ENCODE results near the gene APLP2. TPM values are rescaled to one million over a fixed set of nuclear protein-coding genes. Genes with fewer than 3 reads are reported as not detected.
A peak's percentile ranks its signal among the peaks of the same experiment; 100 is the strongest.

APLP2 gene
- total and polyA plus RNA-seq, 2 experiments from 2014 or later: 322 to 362 TPM

DNA sequence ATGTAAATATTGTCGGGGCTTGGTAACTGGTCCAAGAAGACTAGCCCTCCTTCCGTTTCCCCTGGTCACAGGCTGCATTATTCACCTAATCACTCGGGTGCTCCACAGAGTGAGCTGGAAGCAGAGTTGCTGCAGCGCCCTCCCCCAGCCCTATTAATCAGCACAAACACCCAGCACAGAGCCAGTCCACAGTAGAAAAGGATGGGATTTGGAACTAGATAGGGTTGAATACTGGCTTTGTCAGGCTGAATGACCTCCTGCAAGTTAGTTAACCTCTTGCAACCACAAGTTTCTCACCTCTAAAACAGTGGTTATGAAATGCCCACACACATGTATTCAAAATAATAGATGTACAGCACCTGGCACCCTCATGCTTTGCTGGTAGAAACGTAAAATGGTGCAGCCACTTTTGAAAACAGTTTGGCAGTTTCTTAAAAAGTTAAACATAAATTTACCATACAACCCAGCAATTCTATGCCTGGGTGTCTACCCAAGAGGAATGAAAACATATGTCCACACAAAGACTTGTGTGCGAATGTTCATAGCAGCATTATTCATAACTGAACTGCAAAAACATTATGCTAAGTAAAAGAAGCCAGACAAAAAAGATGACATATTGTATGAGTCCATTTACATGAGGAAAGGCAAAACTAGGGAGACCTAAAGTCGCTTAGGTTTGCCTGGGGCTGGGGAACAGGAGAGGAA, 31.7 kb upstream of the APLP2 start:
- H3K36me3 Mint-ChIP-seq (ENCODE audit: low read depth): 0 out of 3 replicates have a peak, but pooled peaks cover 2% of the 10 kb centered on the region
- Histone ChIP-seq H4K20me1 (replicated peaks; ENCODE audit: insufficient read depth) (no peaks in the 10 kb centered on the region), H3K36me3 (ENCODE audit: insufficient read depth) (no peaks in the 10 kb centered on the region), H2AFZ (0 out of 2 replicates have a peak overlapping the region, but pooled peaks have one; percentile 43), H3F3A (replicated peaks; ENCODE audit: low read depth) (no peaks in the 10 kb centered on the region), H3K79me2 (replicated peaks; ENCODE audit: insufficient read depth) (no peaks in the 10 kb centered on the region), H3K27me3 (ENCODE audit: insufficient read depth) (no peaks in the 10 kb centered on the region), H3K4me2 (no peak overlapping the region), H3K4me1 (ENCODE audit: insufficient read depth) (peaks cover 7% of the 10 kb centered on the region; the same call in 1 of the 2 replicates), H3K4me3 (no peak overlapping the region), H3K9me2 (ENCODE audit: insufficient read depth) (no peaks in the 10 kb centered on the region), H3K27ac (ENCODE audit: low read depth) (no peak overlapping the region)
- H3K27ac Mint-ChIP-seq: peak overlapping the region; percentile 18
- TF ChIP-seq, protein P1, sequence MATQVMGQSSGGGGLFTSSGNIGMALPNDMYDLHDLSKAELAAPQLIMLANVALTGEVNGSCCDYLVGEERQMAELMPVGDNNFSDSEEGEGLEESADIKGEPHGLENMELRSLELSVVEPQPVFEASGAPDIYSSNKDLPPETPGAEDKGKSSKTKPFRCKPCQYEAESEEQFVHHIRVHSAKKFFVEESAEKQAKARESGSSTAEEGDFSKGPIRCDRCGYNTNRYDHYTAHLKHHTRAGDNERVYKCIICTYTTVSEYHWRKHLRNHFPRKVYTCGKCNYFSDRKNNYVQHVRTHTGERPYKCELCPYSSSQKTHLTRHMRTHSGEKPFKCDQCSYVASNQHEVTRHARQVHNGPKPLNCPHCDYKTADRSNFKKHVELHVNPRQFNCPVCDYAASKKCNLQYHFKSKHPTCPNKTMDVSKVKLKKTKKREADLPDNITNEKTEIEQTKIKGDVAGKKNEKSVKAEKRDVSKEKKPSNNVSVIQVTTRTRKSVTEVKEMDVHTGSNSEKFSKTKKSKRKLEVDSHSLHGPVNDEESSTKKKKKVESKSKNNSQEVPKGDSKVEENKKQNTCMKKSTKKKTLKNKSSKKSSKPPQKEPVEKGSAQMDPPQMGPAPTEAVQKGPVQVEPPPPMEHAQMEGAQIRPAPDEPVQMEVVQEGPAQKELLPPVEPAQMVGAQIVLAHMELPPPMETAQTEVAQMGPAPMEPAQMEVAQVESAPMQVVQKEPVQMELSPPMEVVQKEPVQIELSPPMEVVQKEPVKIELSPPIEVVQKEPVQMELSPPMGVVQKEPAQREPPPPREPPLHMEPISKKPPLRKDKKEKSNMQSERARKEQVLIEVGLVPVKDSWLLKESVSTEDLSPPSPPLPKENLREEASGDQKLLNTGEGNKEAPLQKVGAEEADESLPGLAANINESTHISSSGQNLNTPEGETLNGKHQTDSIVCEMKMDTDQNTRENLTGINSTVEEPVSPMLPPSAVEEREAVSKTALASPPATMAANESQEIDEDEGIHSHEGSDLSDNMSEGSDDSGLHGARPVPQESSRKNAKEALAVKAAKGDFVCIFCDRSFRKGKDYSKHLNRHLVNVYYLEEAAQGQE (IDR thresholded peaks at IDR 0.05; ENCODE audit: unreplicated experiment): no peak
- TF ChIP-seq EZH2 (IDR thresholded peaks at IDR 0.05; ENCODE audit: low read depth, unreplicated experiment): no peak
- TF ChIP-seq ZNF114 (CRISPR knock-in tag; IDR thresholded peaks at IDR 0.05): no peak
- no peak for TF ChIP-seq ZNF331 (CRISPR knock-in tag; IDR thresholded peaks at IDR 0.05; ENCODE audit: low read depth)
- no peak for TF ChIP-seq EZH2phosphoT487 (IDR thresholded peaks at IDR 0.05; ENCODE audit: unreplicated experiment)
- no peak for TF ChIP-seq JUNB (IDR thresholded peaks at IDR 0.05; ENCODE audit: unreplicated experiment)
- TF ChIP-seq, protein P2, sequence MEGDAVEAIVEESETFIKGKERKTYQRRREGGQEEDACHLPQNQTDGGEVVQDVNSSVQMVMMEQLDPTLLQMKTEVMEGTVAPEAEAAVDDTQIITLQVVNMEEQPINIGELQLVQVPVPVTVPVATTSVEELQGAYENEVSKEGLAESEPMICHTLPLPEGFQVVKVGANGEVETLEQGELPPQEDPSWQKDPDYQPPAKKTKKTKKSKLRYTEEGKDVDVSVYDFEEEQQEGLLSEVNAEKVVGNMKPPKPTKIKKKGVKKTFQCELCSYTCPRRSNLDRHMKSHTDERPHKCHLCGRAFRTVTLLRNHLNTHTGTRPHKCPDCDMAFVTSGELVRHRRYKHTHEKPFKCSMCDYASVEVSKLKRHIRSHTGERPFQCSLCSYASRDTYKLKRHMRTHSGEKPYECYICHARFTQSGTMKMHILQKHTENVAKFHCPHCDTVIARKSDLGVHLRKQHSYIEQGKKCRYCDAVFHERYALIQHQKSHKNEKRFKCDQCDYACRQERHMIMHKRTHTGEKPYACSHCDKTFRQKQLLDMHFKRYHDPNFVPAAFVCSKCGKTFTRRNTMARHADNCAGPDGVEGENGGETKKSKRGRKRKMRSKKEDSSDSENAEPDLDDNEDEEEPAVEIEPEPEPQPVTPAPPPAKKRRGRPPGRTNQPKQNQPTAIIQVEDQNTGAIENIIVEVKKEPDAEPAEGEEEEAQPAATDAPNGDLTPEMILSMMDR (conservative IDR thresholded peaks at IDR 0.05; ENCODE audit: low read depth in 2 of 2): peak in 1 of 2 experiments; percentile 27; a peak in 2 of 4 replicates
- TF ChIP-seq STAT1 (IDR thresholded peaks at IDR 0.05; ENCODE audit: unreplicated experiment): no peak
- H3K27me3 Mint-ChIP-seq (ENCODE audit: insufficient read depth, low read depth, poor library complexity): peaks cover 7% of the 10 kb centered on the region
- ATAC-seq (peak; percentile 92), DNase-seq (ENCODE audit: low spot score) (peak; percentile 34)
- H3K4me1 Mint-ChIP-seq: peaks cover 9% of the 10 kb centered on the region
- H3K9me3 Mint-ChIP-seq: peaks cover 1% of the 10 kb centered on the region; the same call in 2 of the 3 replicates
- no peak overlapping the region; the same call in 2 of the 3 replicates for H3K4me3 Mint-ChIP-seq

Data from GM23338 (cell line).